ENCODE measurements around the gene POTEJ.
"Not testable (repeated sequence)": the region's sequence is repeated elsewhere in the genome, so short reads cannot be mapped to it uniquely, and the experiment has no call there.

DNA sequence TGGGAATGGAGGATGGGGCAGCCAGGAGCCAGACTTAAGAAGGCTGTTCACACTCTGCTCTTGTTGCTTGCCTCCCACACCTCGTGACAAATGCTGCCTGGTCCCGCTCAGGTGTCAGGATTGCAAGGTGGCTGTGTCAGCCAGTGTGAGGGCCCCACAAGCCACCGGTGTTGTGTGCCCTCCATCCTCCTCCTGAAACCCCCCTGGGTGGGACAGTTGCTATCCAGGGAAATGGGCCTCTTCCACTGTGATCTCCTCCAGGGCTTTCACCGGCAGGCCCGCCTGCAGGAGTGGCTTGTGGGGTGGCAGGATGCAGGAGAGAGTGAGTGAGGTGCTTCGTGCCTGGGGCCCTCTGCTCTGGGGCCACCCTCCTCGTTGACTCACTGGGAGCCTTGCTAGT is 28.3 kb upstream of the POTEJ start:
- TF ChIP-seq, protein P1, sequence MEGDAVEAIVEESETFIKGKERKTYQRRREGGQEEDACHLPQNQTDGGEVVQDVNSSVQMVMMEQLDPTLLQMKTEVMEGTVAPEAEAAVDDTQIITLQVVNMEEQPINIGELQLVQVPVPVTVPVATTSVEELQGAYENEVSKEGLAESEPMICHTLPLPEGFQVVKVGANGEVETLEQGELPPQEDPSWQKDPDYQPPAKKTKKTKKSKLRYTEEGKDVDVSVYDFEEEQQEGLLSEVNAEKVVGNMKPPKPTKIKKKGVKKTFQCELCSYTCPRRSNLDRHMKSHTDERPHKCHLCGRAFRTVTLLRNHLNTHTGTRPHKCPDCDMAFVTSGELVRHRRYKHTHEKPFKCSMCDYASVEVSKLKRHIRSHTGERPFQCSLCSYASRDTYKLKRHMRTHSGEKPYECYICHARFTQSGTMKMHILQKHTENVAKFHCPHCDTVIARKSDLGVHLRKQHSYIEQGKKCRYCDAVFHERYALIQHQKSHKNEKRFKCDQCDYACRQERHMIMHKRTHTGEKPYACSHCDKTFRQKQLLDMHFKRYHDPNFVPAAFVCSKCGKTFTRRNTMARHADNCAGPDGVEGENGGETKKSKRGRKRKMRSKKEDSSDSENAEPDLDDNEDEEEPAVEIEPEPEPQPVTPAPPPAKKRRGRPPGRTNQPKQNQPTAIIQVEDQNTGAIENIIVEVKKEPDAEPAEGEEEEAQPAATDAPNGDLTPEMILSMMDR (IDR thresholded peaks at IDR 0.05): not testable (repeated sequence)
- not testable (repeated sequence) for TF ChIP-seq POLR2A (IDR thresholded peaks at IDR 0.05)
